ENCODE measurements around the gene MACF1. TPM values are rescaled to one million over a fixed set of nuclear protein-coding genes. Genes with fewer than 3 reads are reported as not detected.

Gene MACF1
- total RNA-seq, 2 donors from 2014 or later, result 273 to 278 TPM

DNA sequence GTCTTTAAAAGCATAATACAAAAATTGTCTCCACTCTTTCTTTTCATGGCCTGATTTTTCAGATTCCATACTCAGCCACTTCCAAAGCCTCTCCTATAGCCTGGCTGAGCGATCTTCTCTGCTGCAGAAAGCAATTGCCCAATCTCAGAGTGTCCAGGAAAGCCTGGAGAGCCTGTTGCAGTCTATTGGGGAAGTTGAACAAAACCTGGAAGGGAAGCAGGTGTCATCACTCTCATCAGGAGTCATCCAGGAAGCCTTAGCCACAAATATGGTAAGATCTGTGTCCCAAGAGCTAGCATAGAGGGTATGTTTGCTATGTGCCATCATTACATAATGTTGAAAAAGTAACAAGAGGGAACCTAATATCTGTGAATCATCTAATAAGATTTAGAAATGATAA is 156.2 kb downstream of the MACF1 start:
- no peak overlapping the region for H3K27ac ChIP-seq

DNA sequence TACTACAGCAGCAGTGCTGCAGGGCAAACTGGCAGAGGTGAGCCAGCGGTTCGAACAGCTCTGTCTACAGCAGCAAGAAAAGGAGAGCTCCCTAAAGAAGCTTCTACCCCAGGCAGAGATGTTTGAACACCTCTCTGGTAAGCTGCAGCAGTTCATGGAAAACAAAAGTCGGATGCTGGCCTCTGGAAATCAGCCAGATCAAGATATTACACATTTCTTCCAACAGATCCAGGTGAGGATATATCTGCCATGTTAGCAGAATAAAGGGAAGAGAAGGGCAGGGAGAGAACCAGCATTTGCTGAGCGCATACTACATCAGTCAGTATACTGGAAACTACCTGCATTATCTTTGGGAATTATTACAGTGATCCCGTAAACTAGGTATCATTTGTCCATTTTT is 157.0 kb downstream of the MACF1 start:
- Histone ChIP-seq H3K36me3 (peaks cover 80% of the 10 kb centered on the region), H3K27me3 (no peaks in the 10 kb centered on the region), H3K9me3 (no peaks in the 10 kb centered on the region), H3K4me1 (peaks cover 0 to 15% of the 10 kb centered on the region in 2 donors), H3K27ac (no peak overlapping the region), H3K4me3 (no peak overlapping the region)
- DNase-seq (ENCODE audit: low spot score), result no peak
- TF ChIP-seq, protein P1, sequence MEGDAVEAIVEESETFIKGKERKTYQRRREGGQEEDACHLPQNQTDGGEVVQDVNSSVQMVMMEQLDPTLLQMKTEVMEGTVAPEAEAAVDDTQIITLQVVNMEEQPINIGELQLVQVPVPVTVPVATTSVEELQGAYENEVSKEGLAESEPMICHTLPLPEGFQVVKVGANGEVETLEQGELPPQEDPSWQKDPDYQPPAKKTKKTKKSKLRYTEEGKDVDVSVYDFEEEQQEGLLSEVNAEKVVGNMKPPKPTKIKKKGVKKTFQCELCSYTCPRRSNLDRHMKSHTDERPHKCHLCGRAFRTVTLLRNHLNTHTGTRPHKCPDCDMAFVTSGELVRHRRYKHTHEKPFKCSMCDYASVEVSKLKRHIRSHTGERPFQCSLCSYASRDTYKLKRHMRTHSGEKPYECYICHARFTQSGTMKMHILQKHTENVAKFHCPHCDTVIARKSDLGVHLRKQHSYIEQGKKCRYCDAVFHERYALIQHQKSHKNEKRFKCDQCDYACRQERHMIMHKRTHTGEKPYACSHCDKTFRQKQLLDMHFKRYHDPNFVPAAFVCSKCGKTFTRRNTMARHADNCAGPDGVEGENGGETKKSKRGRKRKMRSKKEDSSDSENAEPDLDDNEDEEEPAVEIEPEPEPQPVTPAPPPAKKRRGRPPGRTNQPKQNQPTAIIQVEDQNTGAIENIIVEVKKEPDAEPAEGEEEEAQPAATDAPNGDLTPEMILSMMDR (IDR thresholded peaks at IDR 0.05), result no peak

More for the DNA sequence above, 156.2 kb downstream of the MACF1 start:
- no peak for DNase-seq (ENCODE audit: low spot score)
- Histone ChIP-seq H3K4me1 (peaks cover 0 to 15% of the 10 kb centered on the region in 2 donors), H3K36me3 (peaks cover 81% of the 10 kb centered on the region), H3K27me3 (no peaks in the 10 kb centered on the region), H3K9me3 (no peaks in the 10 kb centered on the region), H3K4me3 (no peak overlapping the region)
- TF ChIP-seq, protein P1 (IDR thresholded peaks at IDR 0.05), result no peak

DNA sequence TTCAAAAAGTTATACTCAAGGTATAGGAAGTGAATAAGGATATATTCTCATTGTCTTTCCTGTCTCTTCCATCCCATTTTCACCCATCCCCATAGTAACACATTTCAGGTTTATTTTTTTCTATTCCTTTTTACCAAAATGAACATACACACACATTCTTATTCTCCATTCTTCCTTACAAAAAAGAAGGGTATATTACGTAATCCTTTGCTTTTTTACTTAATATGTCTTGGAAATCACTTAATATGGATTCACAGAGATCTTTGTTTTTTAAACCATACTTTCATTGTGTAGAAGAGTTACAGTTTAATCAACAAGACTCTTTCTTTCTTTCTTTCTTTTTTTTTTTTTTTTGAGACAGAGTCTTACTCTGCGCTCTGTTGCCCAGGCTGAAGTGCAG is 158.8 kb downstream of the MACF1 start:
- TF ChIP-seq, protein P1 (IDR thresholded peaks at IDR 0.05), result no peak
- Histone ChIP-seq H3K4me3 (no peak overlapping the region), H3K4me1 (peaks cover 0 to 13% of the 10 kb centered on the region in 2 donors), H3K27ac (no peak overlapping the region), H3K9me3 (no peaks in the 10 kb centered on the region), H3K36me3 (peaks cover 75% of the 10 kb centered on the region), H3K27me3 (no peaks in the 10 kb centered on the region)
- DNase-seq (ENCODE audit: low spot score), result no peak

DNA sequence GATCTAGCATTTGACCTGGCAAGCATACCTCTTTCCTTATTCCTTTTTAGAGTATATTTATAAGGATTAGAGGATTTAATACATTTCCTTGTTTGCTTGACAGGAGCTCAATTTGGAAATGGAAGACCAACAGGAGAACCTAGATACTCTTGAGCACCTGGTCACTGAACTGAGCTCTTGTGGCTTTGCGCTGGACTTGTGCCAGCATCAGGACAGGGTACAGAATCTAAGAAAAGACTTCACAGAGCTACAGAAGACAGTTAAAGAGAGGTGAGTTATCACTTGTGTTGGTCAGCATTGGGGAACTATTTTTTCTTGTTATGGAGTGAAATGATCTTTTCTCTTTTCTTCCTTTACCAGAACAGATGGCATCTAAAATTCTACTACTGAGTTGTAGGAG is 163.6 kb downstream of the MACF1 start:
- Histone ChIP-seq H3K36me3 (peaks cover 73% of the 10 kb centered on the region), H3K4me1 (peaks cover 0 to 3% of the 10 kb centered on the region in 2 donors), H3K27ac (no peak overlapping the region), H3K9me3 (no peaks in the 10 kb centered on the region), H3K27me3 (no peaks in the 10 kb centered on the region), H3K4me3 (no peak overlapping the region)
- TF ChIP-seq, protein P1 (IDR thresholded peaks at IDR 0.05), result no peak
- no peak for DNase-seq (ENCODE audit: low spot score)

DNA sequence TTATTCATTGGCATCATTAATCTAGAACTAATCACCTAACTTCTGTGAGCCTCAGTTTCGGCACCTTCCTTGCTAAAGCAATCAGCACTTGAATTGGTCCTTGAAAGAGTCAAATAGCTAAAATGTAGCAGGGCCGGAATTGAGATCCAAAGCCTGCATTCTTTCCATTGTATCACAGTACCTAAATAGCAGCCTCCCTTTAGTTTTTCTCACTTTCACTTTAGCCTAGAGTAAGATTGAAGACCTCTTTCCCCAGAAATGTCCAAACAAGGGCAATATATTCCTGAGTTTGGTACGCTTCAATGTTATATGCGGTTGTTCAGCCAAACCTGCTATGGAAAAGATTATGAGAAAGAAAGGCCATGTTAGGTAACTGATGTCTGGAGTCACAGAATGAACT is 165.1 kb downstream of the MACF1 start:
- DNase-seq (ENCODE audit: low spot score), result no peak
- no peaks in the 10 kb centered on the region for H3K9me3 ChIP-seq
- peaks cover 0 to 3% of the 10 kb centered on the region in 2 donors for H3K4me1 ChIP-seq
- no peak overlapping the region for H3K4me3 ChIP-seq
- peaks cover 87% of the 10 kb centered on the region for H3K36me3 ChIP-seq
- no peaks in the 10 kb centered on the region for H3K27me3 ChIP-seq
- peak overlapping the region in 1 of 2 donors; percentile 3 for H3K27ac ChIP-seq
- TF ChIP-seq, protein P1 (IDR thresholded peaks at IDR 0.05), result no peak

DNA sequence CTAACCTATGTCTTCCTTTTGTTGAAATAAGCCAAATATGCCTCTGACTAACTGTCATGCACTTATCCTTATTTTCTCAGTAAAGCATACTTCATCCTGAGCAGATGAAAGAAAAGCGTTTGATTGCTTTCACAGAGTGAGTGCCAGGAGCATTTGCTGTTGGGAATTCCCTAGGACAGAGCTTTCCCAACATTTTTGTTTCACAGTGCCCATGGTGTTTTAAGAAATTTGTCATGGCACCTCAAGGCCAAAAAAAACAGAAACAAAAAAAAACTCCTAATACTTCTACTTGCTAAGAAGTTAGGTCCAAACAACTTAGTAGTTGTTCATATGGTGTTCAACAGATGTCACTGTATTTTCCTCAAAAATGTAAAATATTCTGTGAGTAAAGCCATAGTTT is 166.1 kb downstream of the MACF1 start:
- H3K4me3 ChIP-seq, result no peak overlapping the region
- H3K27ac ChIP-seq, result no peak overlapping the region
- H3K27me3 ChIP-seq, result no peaks in the 10 kb centered on the region
- no peak for DNase-seq (ENCODE audit: low spot score)
- TF ChIP-seq, protein P1 (IDR thresholded peaks at IDR 0.05), result no peak
- peaks cover 0 to 3% of the 10 kb centered on the region in 2 donors for H3K4me1 ChIP-seq
- H3K9me3 ChIP-seq, result no peaks in the 10 kb centered on the region
- H3K36me3 ChIP-seq, result peaks cover 81% of the 10 kb centered on the region

All from right atrium auricular region (tissue), 2 donors.